Heart left ventricle (tissue), 13 donors: Measurements from ENCODE around the gene PTN.

ENCODE experiments used
- CTCF ChIP-seq, 12 donors: fragments of 200-600 bp; sonication (generic) in 4 of 12; IDR thresholded peaks; one replicate each; pipeline versions ENCODE4 v1.5.0 to v1.8.0; 2018 to 2022; ENCODE audit warnings: antibody characterized with exemption in 12 of 12, mild to moderate bottlenecking in 5 of 12
- POLR2A ChIP-seq, 2 donors: fragments of 450-650 bp; IDR thresholded peaks; one replicate each; pipeline ENCODE4 v1.6.1; 2017; ENCODE audit warnings: antibody characterized with exemption in 2 of 2, mild to moderate bottlenecking in 2 of 2, moderate library complexity in 2 of 2
- donor health status: ischemic (EF 13 %, LVEDD 7.1; RV severe dilation, severe dysfunction).
- donor health status: DM: no; HTN: yes; CAD: no.
- donor health status: DM: no; HTN: no; CAD: no.
- donor health status: ischemic (EF 25% LVEDD 6.9; RV normal size, moderate dysfunction).
- donor health status: ischemic (EF 25% LVEDD 5.7; RV mildly dilated, moderate dysfunction).
- donor health status: ischemic (EF 35%, LVEDD 5.7; RV mildly dilated, moderate dysfunction).
- donor health status: nonischemic (EF 11% LVEDD 7.7; RV severe dilation, severe dysfunction).
- donor health status: DM: yes; HTN: yes; CAD: no.
- donor health status: PGD.
- donor health status: ischemic (EF 29% LVEDD 5.4; RV normal size, mild dysfunction).
- donor health status: nonischemic (EF 23%, LVEDD 6.1; RV moderate dilation, normal function).

DNA sequence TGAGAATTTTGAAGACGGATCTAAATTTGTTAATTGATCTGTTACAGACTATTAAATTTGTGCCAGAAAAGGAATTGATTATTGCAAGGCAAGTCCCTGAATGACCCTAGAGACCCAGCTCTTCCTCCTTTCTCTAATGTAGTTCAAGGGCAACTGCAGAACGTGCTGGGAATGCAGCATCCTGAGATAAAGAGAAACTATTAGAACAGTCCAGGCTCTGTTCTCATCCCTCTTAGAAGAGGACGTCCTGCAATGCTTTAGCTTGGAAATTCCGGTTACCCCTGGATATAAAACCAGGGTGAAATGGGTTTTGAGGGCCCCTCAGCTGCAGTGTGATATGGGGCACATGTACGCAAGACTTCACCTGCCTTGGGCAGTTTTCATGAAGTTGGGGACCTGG, 67.3 kb downstream of the PTN start:
- TF ChIP-seq CTCF (IDR thresholded peaks at IDR 0.05) (no peak), POLR2A (IDR thresholded peaks at IDR 0.05) (no peak)
